ENCODE data around the gene CENPO. TPM values are rescaled to one million over a fixed set of nuclear protein-coding genes. Genes with fewer than 3 reads are reported as not detected.

CENPO gene
- total RNA-seq, 1 experiment from 2014 or later, result 33.0 TPM

DNA sequence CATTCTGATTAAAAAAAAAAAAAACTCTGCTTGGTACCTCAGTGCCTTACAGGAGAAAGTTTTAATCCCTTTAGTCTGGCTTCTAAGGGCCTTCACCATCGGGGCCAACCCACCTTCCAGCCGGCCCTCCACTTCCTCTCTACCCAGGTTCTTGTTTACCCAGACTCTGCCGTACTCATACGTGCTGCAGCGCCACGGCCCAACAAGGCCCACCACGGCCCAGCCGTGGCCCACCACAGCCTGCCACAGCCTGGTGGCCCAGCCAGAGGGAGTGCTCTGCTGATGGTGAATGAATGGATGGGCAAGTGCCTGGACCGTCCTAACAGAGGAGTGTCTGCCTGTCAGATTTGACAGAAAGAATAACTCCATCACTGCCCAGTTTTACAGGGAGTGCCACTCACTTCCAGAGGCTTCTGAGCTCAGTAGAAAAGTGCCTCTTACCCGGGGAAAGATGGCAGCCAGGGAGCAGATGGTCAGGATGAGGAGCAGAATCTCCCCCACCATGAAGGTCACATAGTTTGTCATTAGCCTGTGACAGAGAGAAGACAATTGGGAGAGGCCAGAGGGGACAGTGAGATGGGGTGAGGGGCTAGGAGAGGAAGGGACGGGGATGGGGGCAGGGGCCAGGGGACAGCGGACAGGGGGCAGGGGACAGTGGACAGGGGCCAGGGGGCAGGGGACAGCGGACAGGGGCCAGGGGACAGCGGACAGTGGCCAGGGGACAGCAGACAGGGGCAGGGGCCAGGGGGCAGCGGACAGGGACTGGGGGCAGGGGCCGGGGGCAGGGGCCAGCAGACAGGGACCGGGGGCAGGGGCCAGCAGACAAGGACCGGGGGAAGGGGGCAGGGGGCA is 38.2 kb downstream of the CENPO start:
- BruUV-seq (replicated peaks), result no TSS peak
- no peak for TF ChIP-seq EZH2 (IDR thresholded peaks at IDR 0.05; ENCODE audit: low read depth)
- TF ChIP-seq, protein P1, sequence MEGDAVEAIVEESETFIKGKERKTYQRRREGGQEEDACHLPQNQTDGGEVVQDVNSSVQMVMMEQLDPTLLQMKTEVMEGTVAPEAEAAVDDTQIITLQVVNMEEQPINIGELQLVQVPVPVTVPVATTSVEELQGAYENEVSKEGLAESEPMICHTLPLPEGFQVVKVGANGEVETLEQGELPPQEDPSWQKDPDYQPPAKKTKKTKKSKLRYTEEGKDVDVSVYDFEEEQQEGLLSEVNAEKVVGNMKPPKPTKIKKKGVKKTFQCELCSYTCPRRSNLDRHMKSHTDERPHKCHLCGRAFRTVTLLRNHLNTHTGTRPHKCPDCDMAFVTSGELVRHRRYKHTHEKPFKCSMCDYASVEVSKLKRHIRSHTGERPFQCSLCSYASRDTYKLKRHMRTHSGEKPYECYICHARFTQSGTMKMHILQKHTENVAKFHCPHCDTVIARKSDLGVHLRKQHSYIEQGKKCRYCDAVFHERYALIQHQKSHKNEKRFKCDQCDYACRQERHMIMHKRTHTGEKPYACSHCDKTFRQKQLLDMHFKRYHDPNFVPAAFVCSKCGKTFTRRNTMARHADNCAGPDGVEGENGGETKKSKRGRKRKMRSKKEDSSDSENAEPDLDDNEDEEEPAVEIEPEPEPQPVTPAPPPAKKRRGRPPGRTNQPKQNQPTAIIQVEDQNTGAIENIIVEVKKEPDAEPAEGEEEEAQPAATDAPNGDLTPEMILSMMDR (conservative IDR thresholded peaks at IDR 0.05), result no peak
- Histone ChIP-seq H2AFZ (no peak overlapping the region), H4K20me1 (ENCODE audit: insufficient read depth) (no peaks in the 10 kb centered on the region), H3K79me2 (ENCODE audit: low read depth) (no peaks in the 10 kb centered on the region), H3K9me3 (ENCODE audit: insufficient read depth, low read depth) (no peaks in the 10 kb centered on the region), H3F3A (ENCODE audit: insufficient read depth, low read depth) (peaks cover 5% of the 10 kb centered on the region; the same call in 1 of the 2 replicates), H3K4me1 (replicated peaks; ENCODE audit: insufficient read depth) (no peaks in the 10 kb centered on the region), H3K4me3 (no peak overlapping the region), H3K27ac (no peak overlapping the region), H3K27me3 (ENCODE audit: insufficient read depth, low read depth) (no peaks in the 10 kb centered on the region), H3K4me2 (no peak overlapping the region), H3K9me2 (ENCODE audit: insufficient read depth) (no peaks in the 10 kb centered on the region), H3K36me3 (ENCODE audit: low read depth) (no peaks in the 10 kb centered on the region)
- DNase-seq, result no peak
- CTCF ChIA-PET, result no interaction called here
- POLR2A ChIA-PET (ENCODE audit: unreplicated experiment), result interaction anchor here (0.7 kb wide), 1 partner anchor 368 kb away, joined by 8 read pairs; no protein-coding TSS in a partner anchor
- intact Hi-C loops (cut with micrococcal nuclease; ENCODE audit: unreplicated experiment), result loop anchor here (5.0 kb wide), 1 partner anchor 366 kb away; no protein-coding TSS in a partner anchor

DNA sequence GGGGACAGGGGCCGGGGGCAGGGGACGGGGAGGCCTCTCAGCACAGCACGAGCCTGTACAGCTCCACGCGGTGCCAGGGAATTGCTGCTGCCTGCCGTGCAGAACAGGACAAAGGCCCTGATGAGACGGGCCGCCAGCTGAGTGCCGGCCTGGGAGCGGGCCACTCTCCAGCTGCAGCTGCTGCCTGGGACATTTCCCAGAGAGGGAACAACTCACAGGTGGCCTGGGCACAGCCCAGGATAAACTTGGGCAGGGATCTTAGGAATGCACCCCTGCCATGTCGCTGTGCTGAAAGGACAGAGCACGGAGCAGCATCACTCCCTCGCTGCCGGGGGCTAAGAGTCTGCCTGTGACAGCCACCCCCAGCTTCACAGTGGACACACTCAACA is 38.8 kb downstream of the CENPO start:
- Histone ChIP-seq H3K4me2 (no peak overlapping the region), H2AFZ (no peak overlapping the region), H3K27ac (no peak overlapping the region), H3K27me3 (ENCODE audit: insufficient read depth, low read depth) (no peaks in the 10 kb centered on the region), H3F3A (ENCODE audit: insufficient read depth, low read depth) (peaks cover 5% of the 10 kb centered on the region; the same call in 1 of the 2 replicates), H3K9me3 (ENCODE audit: insufficient read depth, low read depth) (no peaks in the 10 kb centered on the region), H3K79me2 (ENCODE audit: low read depth) (no peaks in the 10 kb centered on the region), H3K36me3 (ENCODE audit: low read depth) (no peaks in the 10 kb centered on the region), H4K20me1 (ENCODE audit: insufficient read depth) (no peaks in the 10 kb centered on the region), H3K9me2 (ENCODE audit: insufficient read depth) (no peaks in the 10 kb centered on the region), H3K4me3 (no peak overlapping the region), H3K4me1 (replicated peaks; ENCODE audit: insufficient read depth) (no peaks in the 10 kb centered on the region)
- POLR2A ChIA-PET (ENCODE audit: unreplicated experiment), result interaction anchor here (0.7 kb wide), 1 partner anchor 369 kb away, joined by 8 read pairs; no protein-coding TSS in a partner anchor
- CTCF ChIA-PET, result no interaction called here
- no peak for DNase-seq
- intact Hi-C loops (cut with micrococcal nuclease; ENCODE audit: unreplicated experiment), result loop anchor here (5.0 kb wide), 1 partner anchor 365 kb away; no protein-coding TSS in a partner anchor
- TF ChIP-seq, protein P1 (conservative IDR thresholded peaks at IDR 0.05), result no peak
- no peak for TF ChIP-seq EZH2 (IDR thresholded peaks at IDR 0.05; ENCODE audit: low read depth)
- BruUV-seq (replicated peaks), result no TSS peak

DNA sequence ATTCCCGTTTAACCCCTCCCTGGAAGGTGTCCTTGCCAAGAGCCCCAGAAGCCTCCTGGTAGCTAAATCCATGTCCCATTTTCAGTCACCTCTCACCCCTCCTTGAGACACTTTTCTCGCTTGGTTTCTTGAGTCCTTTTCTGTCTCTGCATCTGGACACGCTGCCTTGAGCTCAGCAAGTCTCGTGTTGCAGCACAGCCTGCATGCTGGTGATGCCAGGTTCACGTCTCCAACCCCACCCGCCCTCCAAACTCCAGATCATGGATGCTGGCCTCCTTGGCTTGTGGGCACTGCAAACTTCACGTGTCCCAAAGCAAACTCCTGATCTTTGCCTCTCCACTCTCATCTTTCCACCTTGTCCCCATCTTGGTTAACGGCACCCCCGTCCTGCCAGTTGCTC is 39.3 kb downstream of the CENPO start:
- TF ChIP-seq, protein P1 (conservative IDR thresholded peaks at IDR 0.05), result no peak
- CTCF ChIA-PET, result no interaction called here
- no peaks in the 10 kb centered on the region for H3K9me3 ChIP-seq (ENCODE audit: insufficient read depth, low read depth)

More for the DNA sequence above, 39.3 kb downstream of the CENPO start:
- Histone ChIP-seq H3K27ac (no peak overlapping the region), H3K36me3 (ENCODE audit: low read depth) (no peaks in the 10 kb centered on the region), H3K27me3 (ENCODE audit: insufficient read depth, low read depth) (no peaks in the 10 kb centered on the region), H2AFZ (no peak overlapping the region), H3K79me2 (ENCODE audit: low read depth) (no peaks in the 10 kb centered on the region), H3F3A (ENCODE audit: insufficient read depth, low read depth) (peaks cover under 1% of the 10 kb centered on the region; the same call in 1 of the 2 replicates), H3K9me2 (ENCODE audit: insufficient read depth) (no peaks in the 10 kb centered on the region), H3K4me3 (no peak overlapping the region), H3K4me2 (no peak overlapping the region), H4K20me1 (ENCODE audit: insufficient read depth) (no peaks in the 10 kb centered on the region), H3K4me1 (replicated peaks; ENCODE audit: insufficient read depth) (no peaks in the 10 kb centered on the region)
- no TSS peak for BruUV-seq (replicated peaks)
- POLR2A ChIA-PET (ENCODE audit: unreplicated experiment), result interaction anchor here (0.7 kb wide), 1 partner anchor 369 kb away, joined by 8 read pairs; no protein-coding TSS in a partner anchor
- DNase-seq, result no peak
- intact Hi-C loops (cut with micrococcal nuclease; ENCODE audit: unreplicated experiment), result loop anchor here (5.0 kb wide), 1 partner anchor 365 kb away; no protein-coding TSS in a partner anchor
